Astrocyte of the cerebellum (primary cell): ENCODE measurements around the gene ANKS1B.
A peak's percentile ranks its signal among the peaks of the same experiment; 100 is the strongest.

Experiments used
- DNase-seq: peaks from one replicate; pipeline ENCODE4 v3.0.0-alpha.2; 2011; ENCODE audit warnings: low read depth
- H3K4me3 ChIP-seq: 2 replicates; pipeline ENCODE4 v1.5.1; 2011; ENCODE audit warnings: mild to moderate bottlenecking, low read depth, low read length, moderate library complexity
- in situ Hi-C: cut with HindIII; loops from 2 replicates; pipeline ENCODE4 v1.10.0; 2017; ENCODE audit warnings: low sequenced_read_pairs
- TF ChIP-seq, protein P1 (sequence below): IDR thresholded peaks from 2 replicates; pipeline ENCODE4 v1.5.1; 2012; ENCODE audit warnings: low read length, low read depth, moderate library complexity, mild to moderate bottlenecking; ENCODE audit errors: missing control alignments

The ANKS1B gene

DNA sequence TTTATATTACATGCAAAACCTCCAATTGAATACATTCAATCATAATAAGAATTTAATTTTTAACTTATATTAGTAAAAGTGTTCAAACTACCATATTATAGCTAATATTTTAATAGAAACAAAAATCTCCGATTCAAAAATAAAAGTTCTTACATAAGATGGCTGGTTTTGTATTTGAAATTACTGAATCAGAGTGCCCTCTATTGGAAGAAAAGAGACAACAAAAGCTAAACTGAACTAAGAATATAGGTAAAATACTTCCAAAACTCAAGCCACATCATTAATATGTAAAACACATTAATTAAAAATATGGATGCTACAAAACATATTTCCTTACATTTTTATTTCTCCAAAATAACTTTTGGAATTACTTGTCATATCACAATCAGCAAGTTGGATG is 216.9 kb downstream of the ANKS1B start:
- in situ Hi-C loops, result no loop called here

DNA sequence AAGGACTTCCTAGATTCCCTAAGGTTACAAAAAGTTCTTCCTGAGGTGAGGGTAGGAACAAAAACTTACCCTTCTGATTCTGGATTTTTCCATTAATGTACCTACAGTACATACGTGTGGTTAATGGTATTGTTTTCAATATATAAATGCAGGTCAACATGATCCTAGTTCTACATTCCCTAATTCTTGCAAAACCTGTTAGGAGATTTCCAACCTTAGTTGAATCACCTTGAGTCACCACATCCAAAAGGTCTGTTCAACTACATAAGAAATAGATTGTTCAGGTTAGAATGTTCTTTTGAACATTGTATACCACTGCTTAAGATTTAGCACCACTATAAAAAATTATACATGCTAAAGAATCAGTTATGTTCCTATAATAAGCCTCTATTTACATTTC is 218.3 kb downstream of the ANKS1B start:
- no peak for DNase-seq
- in situ Hi-C loops, result no loop called here
- TF ChIP-seq, protein P1, sequence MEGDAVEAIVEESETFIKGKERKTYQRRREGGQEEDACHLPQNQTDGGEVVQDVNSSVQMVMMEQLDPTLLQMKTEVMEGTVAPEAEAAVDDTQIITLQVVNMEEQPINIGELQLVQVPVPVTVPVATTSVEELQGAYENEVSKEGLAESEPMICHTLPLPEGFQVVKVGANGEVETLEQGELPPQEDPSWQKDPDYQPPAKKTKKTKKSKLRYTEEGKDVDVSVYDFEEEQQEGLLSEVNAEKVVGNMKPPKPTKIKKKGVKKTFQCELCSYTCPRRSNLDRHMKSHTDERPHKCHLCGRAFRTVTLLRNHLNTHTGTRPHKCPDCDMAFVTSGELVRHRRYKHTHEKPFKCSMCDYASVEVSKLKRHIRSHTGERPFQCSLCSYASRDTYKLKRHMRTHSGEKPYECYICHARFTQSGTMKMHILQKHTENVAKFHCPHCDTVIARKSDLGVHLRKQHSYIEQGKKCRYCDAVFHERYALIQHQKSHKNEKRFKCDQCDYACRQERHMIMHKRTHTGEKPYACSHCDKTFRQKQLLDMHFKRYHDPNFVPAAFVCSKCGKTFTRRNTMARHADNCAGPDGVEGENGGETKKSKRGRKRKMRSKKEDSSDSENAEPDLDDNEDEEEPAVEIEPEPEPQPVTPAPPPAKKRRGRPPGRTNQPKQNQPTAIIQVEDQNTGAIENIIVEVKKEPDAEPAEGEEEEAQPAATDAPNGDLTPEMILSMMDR, result no peak
- no peak overlapping the region for H3K4me3 ChIP-seq

More for the DNA sequence above, 216.9 kb downstream of the ANKS1B start:
- DNase-seq, result no peak
- TF ChIP-seq, protein P1, result peak; percentile 16
- H3K4me3 ChIP-seq, result no peak overlapping the region

DNA sequence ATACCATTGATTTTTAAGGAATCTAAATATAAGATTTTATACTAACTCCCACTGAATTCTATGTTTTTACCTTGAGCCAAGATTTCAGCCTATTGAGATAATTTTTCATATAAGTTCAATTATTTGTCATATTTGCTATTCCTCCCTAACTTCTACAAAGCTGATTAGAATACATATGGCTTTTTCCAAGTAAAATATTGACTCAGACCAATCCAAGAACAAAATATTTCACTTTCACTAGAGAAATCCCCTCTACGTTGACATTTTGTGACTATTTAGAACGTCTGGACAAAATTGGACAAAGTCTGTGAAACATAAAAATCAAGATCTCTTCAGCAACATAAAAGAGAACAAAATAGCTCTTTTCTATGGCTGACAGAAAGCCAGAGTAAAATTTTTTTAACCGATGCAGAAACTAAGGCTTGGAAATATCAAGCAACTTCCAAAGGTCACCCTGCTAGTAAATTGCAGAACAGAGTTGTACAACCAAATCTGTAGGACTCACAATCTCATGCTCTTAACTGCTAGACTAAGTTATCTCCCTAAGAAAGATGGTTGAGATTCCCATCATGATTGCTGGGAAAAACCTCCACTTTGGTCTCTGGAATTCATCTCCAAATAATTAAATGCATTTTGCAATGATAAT is 219.1 kb downstream of the ANKS1B start:
- H3K4me3 ChIP-seq, result no peak overlapping the region
- in situ Hi-C loops, result no loop called here
- no peak for DNase-seq
- TF ChIP-seq, protein P1, result no peak

DNA sequence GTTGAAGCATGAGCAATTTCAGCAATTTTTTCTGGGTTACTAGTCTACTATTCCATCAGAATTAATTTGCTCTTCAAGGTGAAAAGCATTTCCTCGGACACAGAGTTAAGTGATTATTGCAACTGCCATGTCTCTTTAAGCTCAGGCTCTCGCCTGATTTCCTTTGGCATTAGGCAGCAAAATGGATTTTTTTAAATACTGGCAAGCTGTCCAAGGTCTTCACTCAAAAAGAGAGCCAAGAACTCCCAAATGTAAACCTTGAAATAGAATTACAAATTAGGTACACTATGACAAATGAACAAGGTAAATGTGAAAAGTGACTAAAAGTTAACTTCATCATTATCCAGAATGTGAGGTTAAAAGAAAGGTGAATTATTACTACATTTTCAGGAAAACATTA is 225.3 kb downstream of the ANKS1B start:
- DNase-seq, result no peak
- no peak overlapping the region for H3K4me3 ChIP-seq
- in situ Hi-C loops, result no loop called here
- TF ChIP-seq, protein P1, result no peak

DNA sequence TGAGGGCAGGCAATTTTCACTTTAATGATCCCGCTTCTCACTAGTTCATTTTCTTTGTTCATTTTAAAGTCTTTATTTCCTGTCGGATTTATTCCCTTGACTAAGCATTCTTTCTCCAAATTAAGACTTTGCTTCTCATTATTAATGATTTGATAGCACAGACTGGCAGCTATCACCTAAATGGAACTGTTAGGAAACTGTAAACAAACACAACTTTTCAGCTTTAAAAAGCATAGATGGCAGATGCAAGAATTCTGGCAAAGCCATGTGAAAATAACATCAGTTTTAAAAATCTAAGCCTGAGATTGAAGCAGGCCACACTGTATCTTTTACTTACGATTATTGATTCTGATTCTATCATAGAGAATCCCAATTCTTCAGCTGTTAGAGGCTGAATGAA is 225.7 kb downstream of the ANKS1B start:
- TF ChIP-seq, protein P1, result no peak
- in situ Hi-C loops, result no loop called here
- no peak for DNase-seq

DNA sequence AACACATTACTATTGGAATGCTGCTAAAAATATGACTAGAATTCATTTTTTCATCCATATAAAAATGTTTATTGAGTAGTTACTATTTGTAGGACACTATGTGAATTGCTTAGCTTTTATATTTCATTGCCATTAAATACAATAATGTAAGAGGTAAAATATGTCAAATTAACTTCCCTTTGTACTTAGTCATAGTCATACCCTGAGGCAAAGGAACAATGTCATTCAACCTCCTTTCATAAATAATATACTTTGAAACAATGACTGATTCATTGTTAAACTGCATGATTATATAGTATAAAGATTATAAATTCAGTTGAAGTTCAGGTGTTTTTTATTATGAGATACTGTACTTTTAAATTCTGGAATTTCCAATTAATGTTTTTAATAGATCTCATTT is 232.0 kb downstream of the ANKS1B start:
- TF ChIP-seq, protein P1, result no peak
- no peak overlapping the region for H3K4me3 ChIP-seq
- DNase-seq, result no peak
- in situ Hi-C loops, result no loop called here

More for the DNA sequence above, 225.7 kb downstream of the ANKS1B start:
- no peak overlapping the region for H3K4me3 ChIP-seq
